HCT116 (cell line): Measurements from ENCODE around the gene ALOX15. TPM values are rescaled to one million over a fixed set of nuclear protein-coding genes. Genes with fewer than 3 reads are reported as not detected.

Experiments
- ATAC-seq: fragments of 200-7000 bp; cut with Tn5 transposase; 2 replicates; pipeline ENCODE4 v1.9.1; 2020; ENCODE audit warnings: mild to moderate bottlenecking, moderate library complexity
- BruUV-seq: library from RNA; stranded (reverse); fragments of 400-500 nt; replicated peaks from 2 replicates; lab custom pipeline; 2021; lab: Mats Ljungman, UMichigan
- CTCF ChIA-PET: fragments of 300-600 bp; sonication (Branson Sonifier 250); formaldehyde crosslinking; loops from one replicate; lab custom pipeline; 2021; ENCODE audit warnings: antibody characterized with exemption; lab: Charles Lee
- POLR2A ChIA-PET: fragments of 300-600, 350-600 bp; sonication (Branson Sonifier 250); formaldehyde crosslinking; loops from one replicate; lab custom pipeline; 2021; ENCODE audit warnings: antibody characterized with exemption; lab: Charles Lee
- RAD21 ChIA-PET, 2 experiments: fragments of 300-600 bp; sonication (Branson Sonifier 250); formaldehyde crosslinking; loops; one replicate each; lab custom pipeline; 2023; ENCODE audit warnings: low total read pairs in 2 of 2; ENCODE audit not compliant: uncharacterized antibody in 2 of 2, unreplicated experiment in 2 of 2, low non-redundant PET in 1 of 2; lab: Charles Lee
- DNase-seq: peaks from one replicate; pipeline ENCODE4 v3.0.0-alpha.2; 2010; ENCODE audit warnings: low read depth, low spot score
- H2AFZ ChIP-seq: fragments of 200-600 bp; shearing (Covaris generic), sonication (generic); 2 replicates; pipeline ENCODE4 v1.6.1; 2017; ENCODE audit warnings: low read depth, mixed run types, mixed read lengths, antibody characterized with exemption, low read length; ENCODE audit not compliant: poor library complexity, severe bottlenecking
- H3K27ac ChIP-seq: 2 replicates; pipeline ENCODE4 v1.5.1; 2012; ENCODE audit warnings: low read depth, low read length
- H3K27me3 ChIP-seq: fragments of 200-600 bp; sonication (generic); 2 replicates; pipeline ENCODE4 v1.6.1; 2016; ENCODE audit warnings: mixed run types, low read length, mixed read lengths; ENCODE audit not compliant: insufficient read depth
- H3K36me3 ChIP-seq, 2 experiments: fragments of 200-500 bp in 1 of 2; fragments of 200-600 bp in 1 of 2; sonication (Bioruptor generic) in 1 of 2; sonication (generic) in 1 of 2; 2 replicates each; pipeline versions ENCODE4 v1.5.1 to v1.6.1; 2014 to 2016; ENCODE audit warnings: low read length in 2 of 2, inconsistent platforms in 1 of 2, mixed read lengths in 1 of 2, mixed run types in 1 of 2; ENCODE audit not compliant: insufficient read depth in 2 of 2, control insufficient read depth in 1 of 2
- H3K4me1 ChIP-seq, 2 experiments: fragments of 200-600 bp in 1 of 2; sonication (generic) in 1 of 2; 2 replicates each; pipeline versions ENCODE4 v1.5.1 to v1.6.1; 2012 to 2017; ENCODE audit warnings: low read length in 2 of 2, inconsistent platforms in 1 of 2, mild to moderate bottlenecking in 1 of 2, mixed read lengths in 1 of 2, mixed run types in 1 of 2, moderate library complexity in 1 of 2; ENCODE audit not compliant: insufficient read depth in 2 of 2, control insufficient read depth in 1 of 2
- H3K4me2 ChIP-seq: fragments of 200-600 bp; sonication (generic); 2 replicates; pipeline ENCODE4 v1.6.1; 2017; ENCODE audit warnings: mixed run types, low read length, mixed read lengths
- H3K4me3 ChIP-seq, 2 experiments: fragments of 200-600 bp in 1 of 2; sonication (generic) in 1 of 2; replicated peaks in 1 of 2; 2 replicates each; pipeline ENCODE4 v1.5.1; 2011 to 2016; ENCODE audit warnings: low read length in 2 of 2, control low read depth in 1 of 2, low read depth in 1 of 2, mild to moderate bottlenecking in 1 of 2, mixed read lengths in 1 of 2, mixed run types in 1 of 2
- H3K79me2 ChIP-seq: fragments of 200-600 bp; sonication (generic); 2 replicates; pipeline ENCODE4 v1.6.1; 2017; ENCODE audit warnings: mild to moderate bottlenecking, mixed run types, low read length, moderate library complexity, mixed read lengths; ENCODE audit not compliant: insufficient read depth
- H3K9ac ChIP-seq: fragments of 200-600 bp; sonication (generic); 2 replicates; pipeline ENCODE4 v1.6.1; 2016; ENCODE audit warnings: low read length, mixed read lengths
- H3K9me2 ChIP-seq: fragments of 200-600 bp; sonication (generic), shearing (Covaris generic); 2 replicates; pipeline ENCODE4 v1.6.1; 2017; ENCODE audit warnings: mixed run types, mild to moderate bottlenecking, moderate library complexity; ENCODE audit not compliant: insufficient read depth
- H3K9me3 ChIP-seq, 2 experiments: fragments of 200-500 bp in 1 of 2; fragments of 200-600 bp in 1 of 2; sonication (Bioruptor generic) in 1 of 2; sonication (generic) in 1 of 2; 2 replicates each; pipeline ENCODE4 v1.6.1; 2014 to 2017; ENCODE audit warnings: low read length in 2 of 2, mixed read lengths in 2 of 2, inconsistent platforms in 1 of 2, low read depth in 1 of 2, mild to moderate bottlenecking in 1 of 2, mixed run types in 1 of 2, moderate library complexity in 1 of 2; ENCODE audit not compliant: control insufficient read depth in 1 of 2, insufficient read depth in 1 of 2
- H4K20me1 ChIP-seq: fragments of 200-600 bp; sonication (generic), shearing (Covaris generic); 2 replicates; pipeline ENCODE4 v1.6.1; 2017; ENCODE audit warnings: mixed run types, mild to moderate bottlenecking, moderate library complexity; ENCODE audit not compliant: insufficient read depth
- CBX3 ChIP-seq: IDR thresholded peaks from 2 replicates; pipeline ENCODE4 v1.6.1; 2012; ENCODE audit warnings: low read depth
- CEBPB ChIP-seq: IDR thresholded peaks from 2 replicates; pipeline ENCODE4 v1.6.1; 2012; ENCODE audit warnings: low read depth
- ELF1 ChIP-seq: IDR thresholded peaks from 2 replicates; pipeline ENCODE4 v1.6.1; 2012; ENCODE audit warnings: low read depth, borderline replicate concordance
- EZH2 ChIP-seq: fragments of 200-600 bp; sonication (generic); IDR thresholded peaks from 2 replicates; pipeline ENCODE4 v1.6.1; 2017; ENCODE audit warnings: antibody characterized with exemption, mixed run types
- EZH2phosphoT487 ChIP-seq: fragments of 200-600 bp; IDR thresholded peaks from 2 replicates; pipeline ENCODE4 v1.6.1; 2018; ENCODE audit warnings: antibody characterized with exemption, borderline replicate concordance
- MAX ChIP-seq: IDR thresholded peaks from 2 replicates; pipeline ENCODE4 v1.6.1; 2012
- POLR2A ChIP-seq: IDR thresholded peaks from 2 replicates; pipeline ENCODE4 v1.7.0; 2011; ENCODE audit warnings: borderline replicate concordance; ENCODE audit not compliant: insufficient read depth, insufficient read length; ENCODE audit errors: extremely low read depth
- POLR2AphosphoS5 ChIP-seq: IDR thresholded peaks from 2 replicates; pipeline ENCODE4 v1.6.1; 2011; ENCODE audit warnings: mild to moderate bottlenecking, low read depth, low read length, moderate library complexity
- REST ChIP-seq: IDR thresholded peaks from 2 replicates; pipeline ENCODE4 v1.6.1; 2012; ENCODE audit warnings: low read depth
- SIN3A ChIP-seq: IDR thresholded peaks from 2 replicates; pipeline ENCODE4 v1.6.1; 2012; ENCODE audit warnings: low read depth
- YY1 ChIP-seq: IDR thresholded peaks from 2 replicates; pipeline ENCODE4 v1.6.1; 2011; ENCODE audit warnings: low read length, low read depth, moderate library complexity, mild to moderate bottlenecking; ENCODE audit not compliant: insufficient replicate concordance; ENCODE audit errors: extremely low read depth
- ZBTB33 ChIP-seq: IDR thresholded peaks from 2 replicates; pipeline ENCODE4 v1.6.1; 2011; ENCODE audit warnings: mild to moderate bottlenecking, low read length, moderate library complexity; ENCODE audit not compliant: insufficient replicate concordance; ENCODE audit errors: extremely low read depth
- ZNF274 ChIP-seq: fragments of 200-500 bp; sonication (Bioruptor generic); IDR thresholded peaks from 2 replicates; pipeline ENCODE4 v1.6.1; 2014; ENCODE audit warnings: mild to moderate bottlenecking, low read depth, low read length, inconsistent platforms
- intact Hi-C: fragments of 100-400 bp; cut with micrococcal nuclease; formaldehyde crosslinking; loops from 2 replicates; pipeline ENCODE4 v1.10.0; 2022
- total RNA-seq: library from RNA; stranded (reverse); gene quantifications from one replicate; pipeline ENCODE4 v1.2.1, GENCODE V29; 2021; ENCODE audit not compliant: unreplicated experiment

The ALOX15 gene
- total RNA-seq, 1 experiment from 2014 or later = 0.57 TPM

- Histone ChIP-seq H2AFZ (no peak overlapping the region), H3K27ac (no peak overlapping the region), H3K9me3 (no peaks in the 10 kb centered on the region), H3K4me1 (peaks cover 3 to 9% of the 10 kb centered on the region in 2 experiments), H3K27me3 (peaks cover 3% of the 10 kb centered on the region; the same call in 1 of the 2 replicates), H4K20me1 (no peaks in the 10 kb centered on the region), H3K9me2 (no peaks in the 10 kb centered on the region), H3K36me3 (no peaks in the 10 kb centered on the region), H3K79me2 (no peaks in the 10 kb centered on the region), H3K4me2 (no peak overlapping the region), H3K4me3 (no peak overlapping the region), H3K9ac (no peak overlapping the region)
- DNase-seq (no peak), ATAC-seq (no peak)
- RAD21 ChIA-PET = no interaction called here
- no peak for TF ChIP-seq ZBTB33
- TF ChIP-seq POLR2A = no peak
- no peak for TF ChIP-seq MAX
- TF ChIP-seq CEBPB = no peak
- TF ChIP-seq CBX3 = no peak
- no peak for TF ChIP-seq ZNF274
- no peak for TF ChIP-seq POLR2AphosphoS5
- no peak for TF ChIP-seq EZH2phosphoT487
- TF ChIP-seq EZH2 = no peak
- no peak for TF ChIP-seq REST
- no peak for TF ChIP-seq YY1
- no peak for TF ChIP-seq SIN3A
- no peak for TF ChIP-seq ELF1
- intact Hi-C loops = no loop called here
- CTCF ChIA-PET = interaction anchor here (0.7 kb wide), 2 partner anchors 18 to 26 kb away, joined by 4 read pairs; no protein-coding TSS in a partner anchor
- POLR2A ChIA-PET = no interaction called here
- BruUV-seq = no TSS peak
Observed at GRCh38 chr17:4592240-4593005, 49.1 kb downstream of the ALOX15 start.
